Upper lobe of left lung (tissue), 6 donors: ENCODE data around the gene PYGL. TPM values are rescaled to one million over a fixed set of nuclear protein-coding genes. Genes with fewer than 3 reads are reported as not detected.

ENCODE experiments used
- ATAC-seq, 2 donors: fragments of 200-7000 bp; cut with Tn5 transposase; one replicate each; pipeline ENCODE4 v1.9.1; 2022; ENCODE audit warnings: mild to moderate bottlenecking in 2 of 2, moderate library complexity in 2 of 2; ENCODE audit not compliant: low FRiP score in 2 of 2
- DNase-seq, 2 donors: peaks; one replicate each; pipeline ENCODE4 v3.0.0-alpha.2; 2019 to 2020
- H3K27ac ChIP-seq, 4 donors: fragments of 200-600 bp; sonication (generic); one replicate each; pipeline ENCODE4 v1.5.1; 2016 to 2019
- H3K27me3 ChIP-seq, 4 donors: fragments of 200-600 bp; sonication (generic); one replicate each; pipeline ENCODE4 v1.5.1; 2017 to 2019
- H3K36me3 ChIP-seq, 4 donors: fragments of 200-600 bp; sonication (generic); one replicate each; pipeline ENCODE4 v1.5.1; 2016 to 2019
- H3K4me1 ChIP-seq, 4 donors: fragments of 200-600 bp; sonication (generic); one replicate each; pipeline ENCODE4 v1.5.1; 2018 to 2019
- H3K4me3 ChIP-seq, 4 donors: fragments of 200-600 bp; sonication (generic); one replicate each; pipeline ENCODE4 v1.5.1; 2017 to 2019; ENCODE audit warnings: mild to moderate bottlenecking in 2 of 4, moderate library complexity in 1 of 4
- H3K9me3 ChIP-seq, 4 donors: fragments of 200-600 bp; sonication (generic); one replicate each; pipeline ENCODE4 v1.5.1; 2018 to 2019
- EP300 ChIP-seq, 4 donors: sonication (generic); formaldehyde crosslinking; IDR thresholded peaks; one replicate each; pipeline ENCODE4 v1.5.1; 2017; ENCODE audit warnings: antibody characterized with exemption in 4 of 4, control low read depth in 2 of 4
- POLR2A ChIP-seq, 4 donors: fragments of 450-650 bp; IDR thresholded peaks; one replicate each; pipeline ENCODE4 v1.5.1; 2016 to 2017; ENCODE audit warnings: antibody characterized with exemption in 4 of 4, mild to moderate bottlenecking in 2 of 4
- POLR2AphosphoS5 ChIP-seq, 2 donors: sonication (generic); formaldehyde crosslinking; IDR thresholded peaks; one replicate each; pipeline ENCODE4 v1.5.1; 2017; ENCODE audit warnings: antibody characterized with exemption in 2 of 2
- WGBS, 2 donors: methylation state at CpG; one replicate each; pipeline ENCODE4 v1.1.5; 2017 to 2018; 5-methylcytosine and 5-hydroxymethylcytosine counted together
- total RNA-seq, 6 donors: library from RNA; depleted of rRNA in 4 of 6; stranded (reverse); fragments of >200 nt in 4 of 6; gene quantifications; one replicate each; pipeline versions ENCODE4 v1.1.0 to v1.2.1, GENCODE V29; 2016 to 2021
- TF ChIP-seq, protein P1 (sequence below), 6 experiments: fragments of 450-650 bp in 4 of 6; fragments of 200-600 bp in 2 of 6; sonication (generic) in 2 of 6; IDR thresholded peaks; one replicate each; pipeline ENCODE4 v1.5.1; 2016 to 2019; ENCODE audit warnings: antibody characterized with exemption in 6 of 6
- donor health status: DM: no; HTN: no; CAD: no; lungs with moderate emphysema.
- donor health status: DM: no; HTN: yes; CAD: no; lungs with severe emphysema.

Gene PYGL
- total RNA-seq, 6 donors from 2014 or later: 33.6 to 73.2 (median 55.9) TPM

DNA sequence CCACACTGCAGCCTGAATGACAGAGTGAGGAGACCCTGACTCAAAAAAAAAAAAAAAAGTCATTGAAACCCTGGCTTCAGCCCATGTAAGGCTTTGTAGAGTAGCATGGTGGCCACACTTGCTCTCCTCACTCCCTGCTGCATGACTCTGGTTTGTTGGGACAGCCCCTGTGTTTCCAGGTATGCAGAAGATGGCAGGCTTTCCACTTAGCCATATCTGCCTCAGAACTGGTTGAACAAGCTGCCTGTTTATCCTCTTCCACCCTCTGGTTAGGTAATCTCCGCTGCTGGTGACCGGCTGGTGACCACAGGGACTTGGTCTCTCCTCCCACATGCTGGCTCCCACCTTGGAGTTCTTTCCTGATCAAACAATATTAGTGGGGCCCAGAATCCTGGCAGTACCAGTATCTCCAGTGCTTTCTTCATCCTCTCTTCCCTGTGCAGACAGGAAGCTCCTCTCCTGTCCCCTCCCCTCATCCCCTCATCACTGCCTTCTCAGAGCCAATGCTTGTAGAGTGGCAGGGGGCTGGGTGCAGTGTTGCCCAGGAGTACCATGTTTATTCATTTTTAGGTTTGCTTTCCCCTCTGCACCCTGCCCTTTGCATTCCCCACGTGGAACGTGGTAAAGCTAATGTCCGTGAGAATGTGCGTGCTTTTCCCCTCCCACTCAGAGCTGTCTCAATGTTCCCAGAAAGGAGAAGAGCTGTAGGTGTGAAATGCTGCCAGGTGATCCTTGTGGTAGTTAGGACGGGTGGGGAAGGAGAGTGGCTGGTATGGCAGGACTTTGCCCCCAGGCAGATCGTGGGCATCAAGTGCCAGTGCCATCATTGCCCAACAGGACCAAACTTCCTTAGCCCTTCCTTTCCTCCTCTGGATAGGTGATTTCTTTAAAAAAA is 61.1 kb downstream of the PYGL start:
- no peak for TF ChIP-seq POLR2AphosphoS5 (IDR thresholded peaks at IDR 0.05)
- TF ChIP-seq POLR2A (IDR thresholded peaks at IDR 0.05): no peak
- TF ChIP-seq, protein P1, sequence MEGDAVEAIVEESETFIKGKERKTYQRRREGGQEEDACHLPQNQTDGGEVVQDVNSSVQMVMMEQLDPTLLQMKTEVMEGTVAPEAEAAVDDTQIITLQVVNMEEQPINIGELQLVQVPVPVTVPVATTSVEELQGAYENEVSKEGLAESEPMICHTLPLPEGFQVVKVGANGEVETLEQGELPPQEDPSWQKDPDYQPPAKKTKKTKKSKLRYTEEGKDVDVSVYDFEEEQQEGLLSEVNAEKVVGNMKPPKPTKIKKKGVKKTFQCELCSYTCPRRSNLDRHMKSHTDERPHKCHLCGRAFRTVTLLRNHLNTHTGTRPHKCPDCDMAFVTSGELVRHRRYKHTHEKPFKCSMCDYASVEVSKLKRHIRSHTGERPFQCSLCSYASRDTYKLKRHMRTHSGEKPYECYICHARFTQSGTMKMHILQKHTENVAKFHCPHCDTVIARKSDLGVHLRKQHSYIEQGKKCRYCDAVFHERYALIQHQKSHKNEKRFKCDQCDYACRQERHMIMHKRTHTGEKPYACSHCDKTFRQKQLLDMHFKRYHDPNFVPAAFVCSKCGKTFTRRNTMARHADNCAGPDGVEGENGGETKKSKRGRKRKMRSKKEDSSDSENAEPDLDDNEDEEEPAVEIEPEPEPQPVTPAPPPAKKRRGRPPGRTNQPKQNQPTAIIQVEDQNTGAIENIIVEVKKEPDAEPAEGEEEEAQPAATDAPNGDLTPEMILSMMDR (IDR thresholded peaks at IDR 0.05): no peak
- TF ChIP-seq EP300 (IDR thresholded peaks at IDR 0.05): no peak
- H3K27me3 ChIP-seq: no peaks in the 10 kb centered on the region
- DNase-seq (no peak), ATAC-seq (no peak)
- WGBS, 2 donors: 68 to 74% methylated on average over 8 of the region's 8 CpGs
- no peaks in the 10 kb centered on the region for H3K4me1 ChIP-seq
- no peak overlapping the region for H3K4me3 ChIP-seq
- no peak overlapping the region for H3K27ac ChIP-seq
- no peaks in the 10 kb centered on the region for H3K36me3 ChIP-seq
- no peaks in the 10 kb centered on the region for H3K9me3 ChIP-seq

DNA sequence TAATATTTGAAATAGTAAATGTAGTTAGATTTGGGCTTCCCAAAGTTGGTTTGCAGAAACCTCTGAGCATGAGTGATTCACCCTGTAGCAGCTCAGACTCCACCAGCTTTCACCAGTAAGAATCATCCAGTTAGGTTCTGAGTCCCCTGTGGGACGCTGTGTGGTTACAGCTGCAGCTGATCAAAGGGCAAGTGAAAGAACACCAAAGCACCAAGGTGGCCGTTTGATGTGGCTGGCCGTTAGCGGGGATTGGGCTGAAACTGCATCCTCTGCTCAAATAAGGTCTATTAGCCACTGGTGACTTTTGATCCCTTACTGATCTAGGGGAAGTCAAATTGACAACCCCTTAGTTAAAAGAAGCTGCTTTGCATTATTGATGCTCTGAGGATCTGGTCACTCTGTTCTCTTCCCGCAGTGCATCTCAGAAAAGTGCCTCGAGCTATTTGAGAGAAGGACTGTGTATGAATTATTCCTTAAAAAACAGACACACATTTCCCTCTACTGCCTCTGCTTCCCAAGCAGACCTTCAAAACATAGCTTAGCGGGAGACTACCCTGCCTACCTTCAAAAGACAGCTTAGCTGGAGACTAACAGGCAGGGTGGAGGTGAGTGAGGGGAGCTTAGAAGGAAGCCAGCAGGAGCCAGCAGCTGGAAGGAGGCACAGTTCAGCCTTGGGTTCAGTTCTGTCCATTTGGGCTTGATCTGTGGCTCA is 68.8 kb downstream of the PYGL start:
- no peak for ATAC-seq
- 57 to 59% methylated on average over 7 of the region's 7 CpGs for WGBS, 2 donors
- TF ChIP-seq EP300 (IDR thresholded peaks at IDR 0.05) (no peak), POLR2A (IDR thresholded peaks at IDR 0.05) (no peak), POLR2AphosphoS5 (IDR thresholded peaks at IDR 0.05) (no peak)
- TF ChIP-seq, protein P1 (IDR thresholded peaks at IDR 0.05): no peak

DNA sequence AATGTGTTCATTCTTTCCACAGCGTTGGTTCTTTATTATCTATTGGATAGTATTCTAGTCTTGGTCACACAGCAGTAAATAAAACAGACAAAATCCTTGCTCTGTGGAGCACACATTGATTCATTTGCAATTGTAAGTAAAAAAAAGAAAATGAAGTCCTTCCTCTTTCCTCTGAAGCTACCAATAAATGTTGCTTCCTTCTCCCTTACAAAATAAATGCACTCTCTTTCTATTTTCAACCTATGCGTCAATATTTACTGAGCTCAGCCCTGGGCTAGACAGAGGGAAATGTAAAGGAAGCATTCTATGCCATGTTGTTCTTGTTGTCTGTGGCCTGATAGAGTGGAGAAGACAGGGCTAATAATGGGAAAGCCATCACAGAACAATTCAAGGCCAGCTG is 69.5 kb downstream of the PYGL start:
- Histone ChIP-seq H3K4me1 (peaks cover 5 to 9% (median 8%) of the 10 kb centered on the region in 4 donors), H3K9me3 (no peaks in the 10 kb centered on the region), H3K36me3 (no peaks in the 10 kb centered on the region), H3K4me3 (no peak overlapping the region), H3K27me3 (peaks cover 0 to 13% (median 3%) of the 10 kb centered on the region in 4 donors), H3K27ac (no peak overlapping the region)
- TF ChIP-seq EP300 (IDR thresholded peaks at IDR 0.05) (no peak), POLR2AphosphoS5 (IDR thresholded peaks at IDR 0.05) (no peak), POLR2A (IDR thresholded peaks at IDR 0.05) (no peak)
- TF ChIP-seq, protein P1 (IDR thresholded peaks at IDR 0.05): no peak
- DNase-seq (no peak), ATAC-seq (no peak)
- WGBS, 2 donors: 57 to 59% methylated on average over 2 of the region's 2 CpGs

More for the DNA sequence above, 68.8 kb downstream of the PYGL start:
- no peak overlapping the region for H3K4me3 ChIP-seq
- peaks cover 5 to 9% (median 8%) of the 10 kb centered on the region in 4 donors for H3K4me1 ChIP-seq
- peaks cover 0 to 13% (median 3%) of the 10 kb centered on the region in 4 donors for H3K27me3 ChIP-seq
- H3K27ac ChIP-seq: no peak overlapping the region
- no peaks in the 10 kb centered on the region for H3K36me3 ChIP-seq
- no peaks in the 10 kb centered on the region for H3K9me3 ChIP-seq
- DNase-seq: no peak

DNA sequence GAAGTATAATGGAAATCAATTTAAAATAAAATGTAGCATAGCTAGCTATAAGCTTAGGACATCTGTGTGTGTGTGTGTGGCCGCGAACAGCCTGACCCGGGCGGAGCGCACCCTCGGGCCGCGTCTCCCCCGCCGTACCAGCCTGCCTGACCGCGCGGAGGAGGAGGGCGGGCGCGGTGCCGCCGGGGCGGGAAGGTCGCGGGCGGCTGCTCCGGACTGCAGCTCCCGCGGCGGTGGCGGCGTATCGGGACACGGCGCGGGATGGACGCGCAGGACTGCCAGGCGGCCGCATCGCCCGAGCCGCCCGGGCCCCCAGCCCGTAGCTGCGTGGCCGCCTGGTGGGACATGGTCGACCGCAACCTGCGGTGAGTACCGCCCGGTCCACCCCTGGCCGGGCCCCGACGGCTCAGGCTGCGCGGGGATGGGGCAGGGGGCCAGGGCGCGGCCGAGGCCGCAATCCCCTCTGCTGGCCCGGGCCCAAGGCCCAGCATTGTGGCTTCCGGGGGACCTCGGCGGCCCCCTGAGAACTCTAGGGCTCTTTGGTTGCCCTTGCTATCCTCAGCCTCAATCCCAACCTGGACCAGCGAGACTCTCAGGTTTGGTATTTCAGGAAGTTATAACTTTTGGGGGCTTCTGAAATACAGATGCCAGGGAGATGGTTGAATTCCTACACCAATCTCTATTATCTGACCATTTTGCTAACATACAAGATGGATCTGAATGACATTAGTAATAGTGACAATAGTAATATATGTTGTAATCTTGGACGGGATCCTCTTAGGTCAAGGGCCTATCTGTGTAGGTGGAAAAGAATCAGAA is 72.2 kb downstream of the PYGL start, which contains the start of gene ABHD12B:
ABHD12B (plus strand) TSS at position 140 of the 819 bp plus-strand sequence; CDS start at position 262, 122 bp downstream.
- peaks cover 0 to 13% (median 3%) of the 10 kb centered on the region in 4 donors for H3K27me3 ChIP-seq
- DNase-seq: peak in 1 of 2 donors; percentile 86

More for the DNA sequence above, 72.2 kb downstream of the PYGL start, which contains the start of gene ABHD12B:
- ATAC-seq: peak; percentile 53 to 68
- Histone ChIP-seq H3K27ac (no peak within 1 kb of the TSS), H3K36me3 (no peaks in the 10 kb centered on the region), H3K4me1 (peaks cover 5 to 9% (median 8%) of the 10 kb centered on the region in 4 donors), H3K4me3 (peak within 1 kb of the TSS in 3 of 4 donors; percentile 16 to 29 (median 27)), H3K9me3 (no peaks in the 10 kb centered on the region)
- TF ChIP-seq, protein P1 (IDR thresholded peaks at IDR 0.05): no peak
- TF ChIP-seq POLR2AphosphoS5 (IDR thresholded peaks at IDR 0.05) (no peak), EP300 (IDR thresholded peaks at IDR 0.05) (no peak), POLR2A (IDR thresholded peaks at IDR 0.05) (no peak)
- WGBS, 2 donors: 12 to 18% methylated on average over 8 to 21 of the region's 63 CpGs
